HCT116 (cell line): ENCODE results near the gene CHAF1A. TPM values are rescaled to one million over a fixed set of nuclear protein-coding genes. Genes with fewer than 3 reads are reported as not detected.

Experiments
- ATAC-seq: fragments of 200-7000 bp; cut with Tn5 transposase; 2 replicates; pipeline ENCODE4 v1.9.1; 2020; ENCODE audit warnings: mild to moderate bottlenecking, moderate library complexity
- BruUV-seq: library from RNA; stranded (reverse); fragments of 400-500 nt; replicated peaks from 2 replicates; lab custom pipeline; 2021; lab: Mats Ljungman, UMichigan
- CTCF ChIA-PET: fragments of 300-600 bp; sonication (Branson Sonifier 250); formaldehyde crosslinking; loops from one replicate; lab custom pipeline; 2021; ENCODE audit warnings: antibody characterized with exemption; lab: Charles Lee
- POLR2A ChIA-PET: fragments of 300-600, 350-600 bp; sonication (Branson Sonifier 250); formaldehyde crosslinking; loops from one replicate; lab custom pipeline; 2021; ENCODE audit warnings: antibody characterized with exemption; lab: Charles Lee
- RAD21 ChIA-PET, 2 experiments: fragments of 300-600 bp; sonication (Branson Sonifier 250); formaldehyde crosslinking; loops; one replicate each; lab custom pipeline; 2023; ENCODE audit warnings: low total read pairs in 2 of 2; ENCODE audit not compliant: uncharacterized antibody in 2 of 2, unreplicated experiment in 2 of 2, low non-redundant PET in 1 of 2; lab: Charles Lee
- DNase-seq: peaks from one replicate; pipeline ENCODE4 v3.0.0-alpha.2; 2010; ENCODE audit warnings: low read depth, low spot score
- H2AFZ ChIP-seq: fragments of 200-600 bp; shearing (Covaris generic), sonication (generic); 2 replicates; pipeline ENCODE4 v1.6.1; 2017; ENCODE audit warnings: low read depth, mixed run types, mixed read lengths, antibody characterized with exemption, low read length; ENCODE audit not compliant: poor library complexity, severe bottlenecking
- H3K27ac ChIP-seq: 2 replicates; pipeline ENCODE4 v1.5.1; 2012; ENCODE audit warnings: low read depth, low read length
- H3K27me3 ChIP-seq: fragments of 200-600 bp; sonication (generic); 2 replicates; pipeline ENCODE4 v1.6.1; 2016; ENCODE audit warnings: mixed run types, low read length, mixed read lengths; ENCODE audit not compliant: insufficient read depth
- H3K36me3 ChIP-seq, 2 experiments: fragments of 200-500 bp in 1 of 2; fragments of 200-600 bp in 1 of 2; sonication (Bioruptor generic) in 1 of 2; sonication (generic) in 1 of 2; 2 replicates each; pipeline versions ENCODE4 v1.5.1 to v1.6.1; 2014 to 2016; ENCODE audit warnings: low read length in 2 of 2, inconsistent platforms in 1 of 2, mixed read lengths in 1 of 2, mixed run types in 1 of 2; ENCODE audit not compliant: insufficient read depth in 2 of 2, control insufficient read depth in 1 of 2
- H3K4me1 ChIP-seq, 2 experiments: fragments of 200-600 bp in 1 of 2; sonication (generic) in 1 of 2; 2 replicates each; pipeline versions ENCODE4 v1.5.1 to v1.6.1; 2012 to 2017; ENCODE audit warnings: low read length in 2 of 2, inconsistent platforms in 1 of 2, mild to moderate bottlenecking in 1 of 2, mixed read lengths in 1 of 2, mixed run types in 1 of 2, moderate library complexity in 1 of 2; ENCODE audit not compliant: insufficient read depth in 2 of 2, control insufficient read depth in 1 of 2
- H3K4me2 ChIP-seq: fragments of 200-600 bp; sonication (generic); 2 replicates; pipeline ENCODE4 v1.6.1; 2017; ENCODE audit warnings: mixed run types, low read length, mixed read lengths
- H3K4me3 ChIP-seq, 2 experiments: fragments of 200-600 bp in 1 of 2; sonication (generic) in 1 of 2; replicated peaks in 1 of 2; 2 replicates each; pipeline ENCODE4 v1.5.1; 2011 to 2016; ENCODE audit warnings: low read length in 2 of 2, control low read depth in 1 of 2, low read depth in 1 of 2, mild to moderate bottlenecking in 1 of 2, mixed read lengths in 1 of 2, mixed run types in 1 of 2
- H3K79me2 ChIP-seq: fragments of 200-600 bp; sonication (generic); 2 replicates; pipeline ENCODE4 v1.6.1; 2017; ENCODE audit warnings: mild to moderate bottlenecking, mixed run types, low read length, moderate library complexity, mixed read lengths; ENCODE audit not compliant: insufficient read depth
- H3K9ac ChIP-seq: fragments of 200-600 bp; sonication (generic); 2 replicates; pipeline ENCODE4 v1.6.1; 2016; ENCODE audit warnings: low read length, mixed read lengths
- H3K9me2 ChIP-seq: fragments of 200-600 bp; sonication (generic), shearing (Covaris generic); 2 replicates; pipeline ENCODE4 v1.6.1; 2017; ENCODE audit warnings: mixed run types, mild to moderate bottlenecking, moderate library complexity; ENCODE audit not compliant: insufficient read depth
- H3K9me3 ChIP-seq, 2 experiments: fragments of 200-500 bp in 1 of 2; fragments of 200-600 bp in 1 of 2; sonication (Bioruptor generic) in 1 of 2; sonication (generic) in 1 of 2; 2 replicates each; pipeline ENCODE4 v1.6.1; 2014 to 2017; ENCODE audit warnings: low read length in 2 of 2, mixed read lengths in 2 of 2, inconsistent platforms in 1 of 2, low read depth in 1 of 2, mild to moderate bottlenecking in 1 of 2, mixed run types in 1 of 2, moderate library complexity in 1 of 2; ENCODE audit not compliant: control insufficient read depth in 1 of 2, insufficient read depth in 1 of 2
- H4K20me1 ChIP-seq: fragments of 200-600 bp; sonication (generic), shearing (Covaris generic); 2 replicates; pipeline ENCODE4 v1.6.1; 2017; ENCODE audit warnings: mixed run types, mild to moderate bottlenecking, moderate library complexity; ENCODE audit not compliant: insufficient read depth
- CEBPB ChIP-seq: IDR thresholded peaks from 2 replicates; pipeline ENCODE4 v1.6.1; 2012; ENCODE audit warnings: low read depth
- CTCF ChIP-seq, 3 experiments: fragments of 200-600 bp in 1 of 3; sonication (generic) in 1 of 3; IDR thresholded peaks in 2 of 3; conservative IDR thresholded peaks in 1 of 3; 2 replicates each; pipeline ENCODE4 v1.5.1; 2012 to 2017; ENCODE audit warnings: low read depth in 2 of 3, low read length in 2 of 3, antibody characterized with exemption in 1 of 3, borderline replicate concordance in 1 of 3, control low read depth in 1 of 3, mild to moderate bottlenecking in 1 of 3, mixed read lengths in 1 of 3, mixed run types in 1 of 3, moderate library complexity in 1 of 3; ENCODE audit not compliant: insufficient read depth in 1 of 3
- EZH2 ChIP-seq: fragments of 200-600 bp; sonication (generic); IDR thresholded peaks from 2 replicates; pipeline ENCODE4 v1.6.1; 2017; ENCODE audit warnings: antibody characterized with exemption, mixed run types
- EZH2phosphoT487 ChIP-seq: fragments of 200-600 bp; IDR thresholded peaks from 2 replicates; pipeline ENCODE4 v1.6.1; 2018; ENCODE audit warnings: antibody characterized with exemption, borderline replicate concordance
- JUND ChIP-seq: IDR thresholded peaks from 2 replicates; pipeline ENCODE4 v1.6.1; 2012
- MAX ChIP-seq: IDR thresholded peaks from 2 replicates; pipeline ENCODE4 v1.6.1; 2012
- POLR2A ChIP-seq: IDR thresholded peaks from 2 replicates; pipeline ENCODE4 v1.7.0; 2011; ENCODE audit warnings: borderline replicate concordance; ENCODE audit not compliant: insufficient read depth, insufficient read length; ENCODE audit errors: extremely low read depth
- POLR2AphosphoS5 ChIP-seq: IDR thresholded peaks from 2 replicates; pipeline ENCODE4 v1.6.1; 2011; ENCODE audit warnings: mild to moderate bottlenecking, low read depth, low read length, moderate library complexity
- REST ChIP-seq: IDR thresholded peaks from 2 replicates; pipeline ENCODE4 v1.6.1; 2012; ENCODE audit warnings: low read depth
- TCF7L2 ChIP-seq: IDR thresholded peaks from 2 replicates; pipeline ENCODE4 v1.7.0; 2011; ENCODE audit warnings: borderline replicate concordance, inconsistent platforms; ENCODE audit not compliant: insufficient read depth, insufficient read length; ENCODE audit errors: extremely low read depth
- YY1 ChIP-seq: IDR thresholded peaks from 2 replicates; pipeline ENCODE4 v1.6.1; 2011; ENCODE audit warnings: low read length, low read depth, moderate library complexity, mild to moderate bottlenecking; ENCODE audit not compliant: insufficient replicate concordance; ENCODE audit errors: extremely low read depth
- ZBTB33 ChIP-seq: IDR thresholded peaks from 2 replicates; pipeline ENCODE4 v1.6.1; 2011; ENCODE audit warnings: mild to moderate bottlenecking, low read length, moderate library complexity; ENCODE audit not compliant: insufficient replicate concordance; ENCODE audit errors: extremely low read depth
- ZNF274 ChIP-seq: fragments of 200-500 bp; sonication (Bioruptor generic); IDR thresholded peaks from 2 replicates; pipeline ENCODE4 v1.6.1; 2014; ENCODE audit warnings: mild to moderate bottlenecking, low read depth, low read length, inconsistent platforms
- intact Hi-C: fragments of 100-400 bp; cut with micrococcal nuclease; formaldehyde crosslinking; loops from 2 replicates; pipeline ENCODE4 v1.10.0; 2022
- total RNA-seq: library from RNA; stranded (reverse); gene quantifications from one replicate; pipeline ENCODE4 v1.2.1, GENCODE V29; 2021; ENCODE audit not compliant: unreplicated experiment

Gene CHAF1A
- total RNA-seq, 1 experiment from 2014 or later, result 69.9 TPM

DNA sequence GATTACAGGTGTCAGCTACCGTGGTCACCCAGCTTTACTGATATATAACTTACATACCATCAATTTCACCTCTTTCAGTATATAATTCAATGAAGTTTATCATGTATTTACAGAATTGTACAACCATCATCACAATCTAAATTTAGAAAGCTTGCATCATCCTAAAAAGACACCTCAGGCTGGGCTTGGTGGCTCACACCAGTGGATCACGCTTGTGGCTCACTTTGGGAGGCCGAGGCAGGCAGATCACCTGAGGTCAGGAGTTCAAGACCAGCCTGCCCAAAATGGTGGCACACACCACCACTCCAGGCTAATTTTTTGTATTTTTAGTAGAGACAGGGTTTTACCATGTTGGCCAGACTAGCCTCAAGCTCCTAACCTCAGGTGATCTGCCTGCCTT, 65.4 kb downstream of the CHAF1A start:
- H3K9me3 ChIP-seq, result no peaks in the 10 kb centered on the region
- RAD21 ChIA-PET, result no interaction called here
- no TSS peak for BruUV-seq
- no peak overlapping the region for H3K4me2 ChIP-seq
- POLR2A ChIA-PET, result no interaction called here
- H3K9me2 ChIP-seq, result no peaks in the 10 kb centered on the region
- H3K4me1 ChIP-seq, result peaks cover 7 to 16% of the 10 kb centered on the region in 2 experiments
- H2AFZ ChIP-seq, result no peak overlapping the region
- H3K36me3 ChIP-seq, result no peaks in the 10 kb centered on the region
- H3K27me3 ChIP-seq, result no peaks in the 10 kb centered on the region
- H3K9ac ChIP-seq, result no peak overlapping the region
- H4K20me1 ChIP-seq, result no peaks in the 10 kb centered on the region
- no peak overlapping the region for H3K4me3 ChIP-seq
- intact Hi-C loops, result no loop called here
- H3K27ac ChIP-seq, result no peak overlapping the region
- H3K79me2 ChIP-seq, result peaks cover 5% of the 10 kb centered on the region
- CTCF ChIA-PET, result interaction anchor here (1.1 kb wide), 1 partner anchor 55 kb away, joined by 3 read pairs; no protein-coding TSS in a partner anchor
- ATAC-seq (no peak), DNase-seq (no peak)
- TF ChIP-seq ZBTB33 (no peak), JUND (no peak), REST (no peak), EZH2phosphoT487 (no peak), CEBPB (no peak), CTCF (IDR thresholded peaks at IDR 0.05 in 2 of 3, conservative IDR thresholded peaks at IDR 0.05 in 1 of 3; ENCODE audit: borderline replicate concordance in 1 of 3, insufficient read depth in 1 of 3, low read depth in 2 of 3, low read length in 2 of 3) (no peak), EZH2 (no peak), YY1 (no peak), ZNF274 (no peak), MAX (no peak), TCF7L2 (no peak), POLR2A (no peak), POLR2AphosphoS5 (no peak)
- TF ChIP-seq, all 23 proteins: peak for 0
